GM12878 (cell line): ENCODE data around the gene TLR10. TPM values are rescaled to one million over a fixed set of nuclear protein-coding genes. Genes with fewer than 3 reads are reported as not detected.

Experiments used
- ATF3 ChIP-seq: IDR thresholded peaks from 2 replicates; pipeline ENCODE4 v1.6.1; 2011; ENCODE audit warnings: low read depth, mild to moderate bottlenecking, low read length, moderate library complexity, borderline replicate concordance; ENCODE audit errors: extremely low read depth
- CEBPB ChIP-seq, 2 experiments: fragments of 150-350 bp in 1 of 2; IDR thresholded peaks; 2 replicates each; pipeline ENCODE4 v1.6.1; 2012 to 2014; ENCODE audit warnings: low read depth in 2 of 2, low read length in 2 of 2, borderline replicate concordance in 1 of 2, inconsistent platforms in 1 of 2
- CREM ChIP-seq: IDR thresholded peaks from 2 replicates; pipeline ENCODE4 v1.6.1; 2014; ENCODE audit warnings: antibody characterized with exemption, low read depth
- E4F1 ChIP-seq: fragments of 450-650 bp; IDR thresholded peaks from 2 replicates; pipeline ENCODE4 v1.6.1; 2018; ENCODE audit warnings: borderline replicate concordance, mild to moderate bottlenecking; ENCODE audit not compliant: partially characterized antibody
- JUNB ChIP-seq: IDR thresholded peaks from 2 replicates; pipeline ENCODE4 v1.6.1; 2016; ENCODE audit warnings: antibody characterized with exemption, mild to moderate bottlenecking
- MYC ChIP-seq: IDR thresholded peaks from 2 replicates; pipeline ENCODE4 v1.6.1; 2011; ENCODE audit warnings: mild to moderate bottlenecking, low read length, moderate library complexity, inconsistent platforms; ENCODE audit not compliant: insufficient read depth, insufficient replicate concordance, insufficient read length, severe bottlenecking
- NRF1 ChIP-seq: conservative IDR thresholded peaks from 2 replicates; pipeline ENCODE4 v1.6.1; 2011; ENCODE audit warnings: mild to moderate bottlenecking, low read depth, low read length, improper control_type of control experiment
- RAD21 ChIP-seq: IDR thresholded peaks from 2 replicates; pipeline ENCODE4 v1.6.1; 2011; ENCODE audit warnings: mild to moderate bottlenecking, low read depth, low read length, moderate library complexity; ENCODE audit not compliant: insufficient read depth
- SMC3 ChIP-seq: IDR thresholded peaks from 2 replicates; pipeline ENCODE4 v1.6.1; 2011; ENCODE audit warnings: low read length, improper control_type of control experiment, borderline replicate concordance
- SP1 ChIP-seq: IDR thresholded peaks from one replicate; pipeline ENCODE4 v1.6.1; 2011; ENCODE audit warnings: low read depth, low read length
- WRNIP1 ChIP-seq: IDR thresholded peaks from 2 replicates; pipeline ENCODE4 v1.6.1; 2011; ENCODE audit warnings: low read depth, low read length, improper control_type of control experiment, borderline replicate concordance
- YBX1 ChIP-seq: fragments of 450-650 bp; IDR thresholded peaks from 2 replicates; pipeline ENCODE4 v1.6.1; 2016; ENCODE audit warnings: antibody characterized with exemption
- ZBTB11 ChIP-seq: fragments of 450-650 bp; formaldehyde crosslinking; IDR thresholded peaks from 2 replicates; pipeline ENCODE4 v1.5.0; 2022; ENCODE audit warnings: mild to moderate bottlenecking, missing genetic modification characterization
- ZBTB33 ChIP-seq: fragments of 450-650 bp; IDR thresholded peaks from 2 replicates; pipeline ENCODE4 v1.6.1; 2017; ENCODE audit warnings: mild to moderate bottlenecking
- polyA plus RNA-seq, 11 experiments: library from polyadenylated mRNA; depleted of rRNA in 4 of 11; unstranded in 6 of 11; stranded (reverse) in 5 of 11; fragments of >200 nt; fragmentation: Nextera tagmentation in 4 of 11; fragmentation: Illumina TruSeq in 1 of 11; extraction: Ambion mirVana in 4 of 11; extraction: Trizol in 1 of 11; gene quantifications; 1 replicate in 1 of 11; 2 replicates in 10 of 11; pipeline versions ENCODE4 v1.2.1 to v1.2.3, GENCODE V29; 2011 to 2016; ENCODE audit warnings: inconsistent platforms in 2 of 11, missing spikeins in 2 of 11, low read depth in 1 of 11
- total RNA-seq, 4 experiments: library from RNA; depleted of rRNA in 3 of 4; stranded (reverse); fragments of >200 nt in 3 of 4; fragmentation: Illumina TruSeq in 1 of 4; extraction: Trizol in 1 of 4; gene quantifications; 2 replicates each; pipeline versions ENCODE4 v1.2.1 to v1.2.3, GENCODE V29; 2013 to 2021
- TF ChIP-seq, protein P1 (sequence below): fragments of 450-650 bp; IDR thresholded peaks from 2 replicates; pipeline ENCODE4 v1.6.1; 2018; ENCODE audit warnings: mild to moderate bottlenecking, low read depth, moderate library complexity; ENCODE audit not compliant: partially characterized antibody

The TLR10 gene
- total and polyA plus RNA-seq, 10 of the 15 experiments (the other 5 are each of a cell fraction or from before 2014, with no cell fraction given), result 31.5 to 149 (median 64.9) TPM

DNA sequence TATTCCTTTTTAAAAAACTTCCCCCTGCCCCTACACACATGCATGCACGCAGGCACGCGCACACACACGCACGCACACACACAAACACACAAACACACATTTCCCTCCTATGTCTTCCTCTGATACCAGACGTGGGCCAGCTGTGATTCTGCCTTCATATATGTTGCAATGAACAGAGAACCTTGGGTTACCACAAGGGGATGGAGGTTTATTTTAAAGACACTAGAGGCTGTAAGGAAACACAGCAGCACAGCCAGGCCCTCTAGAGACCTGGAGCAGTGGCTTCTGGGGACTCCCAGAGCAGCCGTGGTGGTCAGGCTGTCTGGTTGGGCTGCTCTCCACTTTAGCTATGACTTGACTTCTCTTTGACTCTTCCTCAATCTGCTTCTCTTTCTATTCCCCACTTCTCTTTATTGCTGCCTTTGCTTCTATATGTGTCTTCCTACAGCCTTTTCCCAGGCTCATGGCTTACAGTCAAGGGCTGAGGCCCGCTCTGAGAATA lies 3.2 kb upstream of the TLR10 start (continued):
- no peak for TF ChIP-seq SP1
- TF ChIP-seq YBX1, result no peak
- peak; percentile 24; the same call in 1 of the 2 replicates for TF ChIP-seq RAD21
- TF ChIP-seq JUNB, result peak; percentile 63; the same call in 1 of the 2 replicates
- TF ChIP-seq CEBPB (IDR thresholded peaks at IDR 0.05; ENCODE audit: borderline replicate concordance in 1 of 2, low read depth in 2 of 2, low read length in 2 of 2), result no peak; a peak in 1 of 4 replicates
- TF ChIP-seq CREM, result peak; percentile 65; the same call in 1 of the 2 replicates
- TF ChIP-seq NRF1, result no peak
- no peak for TF ChIP-seq E4F1
- TF ChIP-seq, protein P1, sequence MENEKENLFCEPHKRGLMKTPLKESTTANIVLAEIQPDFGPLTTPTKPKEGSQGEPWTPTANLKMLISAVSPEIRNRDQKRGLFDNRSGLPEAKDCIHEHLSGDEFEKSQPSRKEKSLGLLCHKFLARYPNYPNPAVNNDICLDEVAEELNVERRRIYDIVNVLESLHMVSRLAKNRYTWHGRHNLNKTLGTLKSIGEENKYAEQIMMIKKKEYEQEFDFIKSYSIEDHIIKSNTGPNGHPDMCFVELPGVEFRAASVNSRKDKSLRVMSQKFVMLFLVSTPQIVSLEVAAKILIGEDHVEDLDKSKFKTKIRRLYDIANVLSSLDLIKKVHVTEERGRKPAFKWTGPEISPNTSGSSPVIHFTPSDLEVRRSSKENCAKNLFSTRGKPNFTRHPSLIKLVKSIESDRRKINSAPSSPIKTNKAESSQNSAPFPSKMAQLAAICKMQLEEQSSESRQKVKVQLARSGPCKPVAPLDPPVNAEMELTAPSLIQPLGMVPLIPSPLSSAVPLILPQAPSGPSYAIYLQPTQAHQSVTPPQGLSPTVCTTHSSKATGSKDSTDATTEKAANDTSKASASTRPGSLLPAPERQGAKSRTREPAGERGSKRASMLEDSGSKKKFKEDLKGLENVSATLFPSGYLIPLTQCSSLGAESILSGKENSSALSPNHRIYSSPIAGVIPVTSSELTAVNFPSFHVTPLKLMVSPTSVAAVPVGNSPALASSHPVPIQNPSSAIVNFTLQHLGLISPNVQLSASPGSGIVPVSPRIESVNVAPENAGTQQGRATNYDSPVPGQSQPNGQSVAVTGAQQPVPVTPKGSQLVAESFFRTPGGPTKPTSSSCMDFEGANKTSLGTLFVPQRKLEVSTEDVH, result no peak
- no peak for TF ChIP-seq ZBTB33
- no peak for TF ChIP-seq WRNIP1
- no peak for TF ChIP-seq MYC
- no peak for TF ChIP-seq ZBTB11 (CRISPR knock-in tag)
- TF ChIP-seq SMC3, result no peak
- TF ChIP-seq ATF3, result no peak
